SK-N-SH treated with all-trans-retinoic acid at 6 μM for 48 hours (cell line): ENCODE data around the gene TTC39B.

ENCODE experiments used
- ATAC-seq: fragments of 200-7000 bp; cut with Tn5 transposase; 3 replicates; pipeline ENCODE4 v1.9.1; 2020; ENCODE audit warnings: mild to moderate bottlenecking, moderate library complexity
- ARNTL ChIP-seq: fragments of 450-650 bp; formaldehyde crosslinking; IDR thresholded peaks from 2 replicates; pipeline ENCODE4 v1.5.0; 2020; ENCODE audit warnings: low read depth, mild to moderate bottlenecking, moderate library complexity, borderline replicate concordance
- BACH2 ChIP-seq: fragments of 250-450 bp; sonication (Bioruptor Pico); IDR thresholded peaks from 2 replicates; pipeline ENCODE4 v1.9.0; 2021; ENCODE audit warnings: mild to moderate bottlenecking, borderline replicate concordance
- CREB5 ChIP-seq: fragments of 250-450 bp; sonication (Bioruptor Pico); IDR thresholded peaks from 2 replicates; pipeline ENCODE4 v1.5.1; 2020; ENCODE audit warnings: low read depth, mild to moderate bottlenecking, moderate library complexity
- CSDC2 ChIP-seq: fragments of 250-450 bp; sonication (Bioruptor Pico); IDR thresholded peaks from 2 replicates; pipeline ENCODE4 v1.5.0; 2020; ENCODE audit warnings: mild to moderate bottlenecking, moderate library complexity
- CSRNP3 ChIP-seq: fragments of 250-450 bp; sonication (Bioruptor Pico); IDR thresholded peaks from 2 replicates; pipeline ENCODE4 v1.5.1; 2021; ENCODE audit warnings: mild to moderate bottlenecking, moderate library complexity
- ESRRG ChIP-seq: fragments of 250-450 bp; sonication (Bioruptor Pico); IDR thresholded peaks from 2 replicates; pipeline ENCODE4 v1.6.1; 2021; ENCODE audit warnings: mild to moderate bottlenecking
- GLIS3 ChIP-seq: fragments of 250-450 bp; sonication (Bioruptor Pico); IDR thresholded peaks from 2 replicates; pipeline ENCODE4 v1.5.0; 2020; ENCODE audit warnings: mild to moderate bottlenecking, moderate library complexity
- ISL1 ChIP-seq: fragments of 250-450 bp; sonication (Bioruptor Pico); IDR thresholded peaks from 2 replicates; pipeline ENCODE4 v2.1.2; 2022; ENCODE audit warnings: mild to moderate bottlenecking, moderate library complexity
- OSR1 ChIP-seq: fragments of 250-450 bp; sonication (Bioruptor Pico); IDR thresholded peaks from 2 replicates; pipeline ENCODE4 v1.8.0; 2022; ENCODE audit warnings: moderate library complexity, mild to moderate bottlenecking, inconsistent platforms
- PPARA ChIP-seq: fragments of 250-450 bp; sonication (Bioruptor Pico); IDR thresholded peaks from 2 replicates; pipeline ENCODE4 v1.5.0; 2020; ENCODE audit warnings: mild to moderate bottlenecking, borderline replicate concordance
- RARB ChIP-seq: fragments of 250-450 bp; sonication (Bioruptor Pico); IDR thresholded peaks from 2 replicates; pipeline ENCODE4 v1.8.0; 2021; ENCODE audit warnings: mild to moderate bottlenecking, moderate library complexity
- SNAI2 ChIP-seq: fragments of 250-450 bp; sonication (Bioruptor Pico); IDR thresholded peaks from 2 replicates; pipeline ENCODE4 v1.5.0; 2020; ENCODE audit warnings: mild to moderate bottlenecking, moderate library complexity
- TCF4 ChIP-seq: fragments of 250-450 bp; sonication (Bioruptor Pico); IDR thresholded peaks from 2 replicates; pipeline ENCODE4 v1.8.0; 2021; ENCODE audit warnings: mild to moderate bottlenecking, moderate library complexity, borderline replicate concordance
- TOX ChIP-seq: fragments of 250-450 bp; sonication (Bioruptor Pico); IDR thresholded peaks from 2 replicates; pipeline ENCODE4 v1.8.0; 2021; ENCODE audit warnings: mild to moderate bottlenecking, moderate library complexity, borderline replicate concordance
- ZC3H10 ChIP-seq: fragments of 250-450 bp; sonication (Bioruptor Pico); IDR thresholded peaks from 2 replicates; pipeline ENCODE4 v1.5.1; 2021; ENCODE audit warnings: mild to moderate bottlenecking, moderate library complexity
- ZFP3 ChIP-seq: fragments of 250-450 bp; sonication (Bioruptor Pico); IDR thresholded peaks from 2 replicates; pipeline ENCODE4 v1.5.0; 2020; ENCODE audit warnings: mild to moderate bottlenecking, moderate library complexity
- ZFP30 ChIP-seq: fragments of 450-650 bp; formaldehyde crosslinking; IDR thresholded peaks from 2 replicates; pipeline ENCODE4 v1.5.0; 2022; ENCODE audit warnings: mild to moderate bottlenecking, moderate library complexity
- ZNF565 ChIP-seq: fragments of 450-650 bp; formaldehyde crosslinking; conservative IDR thresholded peaks from 2 replicates; pipeline ENCODE4 v1.5.0; 2020; ENCODE audit warnings: low read depth, mild to moderate bottlenecking, moderate library complexity
- ZNF70 ChIP-seq: fragments of 450-650 bp; formaldehyde crosslinking; IDR thresholded peaks from 2 replicates; pipeline ENCODE4 v1.5.0; 2020; ENCODE audit warnings: mild to moderate bottlenecking, moderate library complexity
- ZNF8 ChIP-seq: fragments of 450-650 bp; formaldehyde crosslinking; IDR thresholded peaks from 2 replicates; pipeline ENCODE4 v1.5.0; 2020; ENCODE audit warnings: mild to moderate bottlenecking, moderate library complexity
- TF ChIP-seq, protein P1 (sequence below): fragments of 250-450 bp; sonication (Bioruptor Pico); IDR thresholded peaks from 2 replicates; pipeline ENCODE4 v1.8.0; 2020; ENCODE audit warnings: mild to moderate bottlenecking, moderate library complexity, borderline replicate concordance
- TF ChIP-seq, protein P2 (sequence below): fragments of 250-450 bp; sonication (Bioruptor Pico); IDR thresholded peaks from 2 replicates; pipeline ENCODE4 v1.8.0; 2021; ENCODE audit warnings: low read depth, mild to moderate bottlenecking, moderate library complexity, borderline replicate concordance

The TTC39B gene

DNA sequence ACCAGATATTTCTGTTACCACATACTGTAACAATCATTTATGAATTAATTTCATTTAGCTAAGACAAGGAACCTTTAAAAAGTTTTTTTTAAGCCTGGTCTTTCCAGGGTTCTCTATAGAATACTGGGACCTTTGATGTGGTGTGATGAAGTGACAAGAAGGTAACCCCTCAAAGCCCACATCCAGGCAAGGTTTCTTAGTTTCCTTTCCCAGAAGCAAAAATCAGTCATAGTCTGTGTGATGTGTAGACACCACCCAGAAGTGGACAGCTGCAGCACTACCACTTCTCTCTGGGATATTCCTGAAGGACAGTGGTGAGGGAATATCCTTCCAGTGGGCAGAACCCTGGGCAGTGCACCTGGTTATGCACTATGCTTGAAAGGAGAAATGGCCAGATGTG, 115.6 kb downstream of the TTC39B start:
- TF ChIP-seq ARNTL (CRISPR knock-in tag) (no peak), ESRRG (CRISPR knock-in tag) (no peak), ZC3H10 (CRISPR knock-in tag) (no peak), PPARA (CRISPR knock-in tag) (no peak), ZNF70 (no peak), ZNF8 (CRISPR knock-in tag) (no peak), CSRNP3 (CRISPR knock-in tag) (no peak), ZNF565 (CRISPR knock-in tag) (no peak), CSDC2 (CRISPR knock-in tag) (no peak), CREB5 (CRISPR knock-in tag) (no peak), OSR1 (no peak), GLIS3 (CRISPR knock-in tag) (no peak), TCF4 (CRISPR knock-in tag) (no peak), TOX (CRISPR knock-in tag) (no peak), BACH2 (CRISPR knock-in tag) (no peak)
- TF ChIP-seq, protein P1, sequence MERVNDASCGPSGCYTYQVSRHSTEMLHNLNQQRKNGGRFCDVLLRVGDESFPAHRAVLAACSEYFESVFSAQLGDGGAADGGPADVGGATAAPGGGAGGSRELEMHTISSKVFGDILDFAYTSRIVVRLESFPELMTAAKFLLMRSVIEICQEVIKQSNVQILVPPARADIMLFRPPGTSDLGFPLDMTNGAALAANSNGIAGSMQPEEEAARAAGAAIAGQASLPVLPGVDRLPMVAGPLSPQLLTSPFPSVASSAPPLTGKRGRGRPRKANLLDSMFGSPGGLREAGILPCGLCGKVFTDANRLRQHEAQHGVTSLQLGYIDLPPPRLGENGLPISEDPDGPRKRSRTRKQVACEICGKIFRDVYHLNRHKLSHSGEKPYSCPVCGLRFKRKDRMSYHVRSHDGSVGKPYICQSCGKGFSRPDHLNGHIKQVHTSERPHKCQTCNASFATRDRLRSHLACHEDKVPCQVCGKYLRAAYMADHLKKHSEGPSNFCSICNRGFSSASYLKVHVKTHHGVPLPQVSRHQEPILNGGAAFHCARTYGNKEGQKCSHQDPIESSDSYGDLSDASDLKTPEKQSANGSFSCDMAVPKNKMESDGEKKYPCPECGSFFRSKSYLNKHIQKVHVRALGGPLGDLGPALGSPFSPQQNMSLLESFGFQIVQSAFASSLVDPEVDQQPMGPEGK (CRISPR knock-in tag), result no peak
- TF ChIP-seq, protein P2, sequence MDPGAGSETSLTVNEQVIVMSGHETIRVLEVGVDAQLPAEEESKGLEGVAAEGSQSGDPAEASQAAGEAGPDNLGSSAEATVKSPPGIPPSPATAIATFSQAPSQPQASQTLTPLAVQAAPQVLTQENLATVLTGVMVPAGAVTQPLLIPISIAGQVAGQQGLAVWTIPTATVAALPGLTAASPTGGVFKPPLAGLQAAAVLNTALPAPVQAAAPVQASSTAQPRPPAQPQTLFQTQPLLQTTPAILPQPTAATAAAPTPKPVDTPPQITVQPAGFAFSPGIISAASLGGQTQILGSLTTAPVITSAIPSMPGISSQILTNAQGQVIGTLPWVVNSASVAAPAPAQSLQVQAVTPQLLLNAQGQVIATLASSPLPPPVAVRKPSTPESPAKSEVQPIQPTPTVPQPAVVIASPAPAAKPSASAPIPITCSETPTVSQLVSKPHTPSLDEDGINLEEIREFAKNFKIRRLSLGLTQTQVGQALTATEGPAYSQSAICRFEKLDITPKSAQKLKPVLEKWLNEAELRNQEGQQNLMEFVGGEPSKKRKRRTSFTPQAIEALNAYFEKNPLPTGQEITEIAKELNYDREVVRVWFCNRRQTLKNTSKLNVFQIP, result no peak
- no peak for ATAC-seq

- ATAC-seq, result no peak
Observed at GRCh38 chr9:15189481-15189880, 117.5 kb downstream of the TTC39B start.

More at GRCh38 chr9:15189481-15189880, 117.5 kb downstream of the TTC39B start:
- TF ChIP-seq, protein P1 (CRISPR knock-in tag), result no peak
- no peak for TF ChIP-seq ZFP3 (CRISPR knock-in tag)
- TF ChIP-seq GLIS3 (CRISPR knock-in tag), result no peak
- no peak for TF ChIP-seq ZNF70
- no peak for TF ChIP-seq RARB
- no peak for TF ChIP-seq ISL1 (CRISPR knock-in tag)
- TF ChIP-seq CREB5 (CRISPR knock-in tag), result no peak
- no peak for TF ChIP-seq SNAI2 (CRISPR knock-in tag)
- TF ChIP-seq ARNTL (CRISPR knock-in tag), result no peak
- TF ChIP-seq CSDC2 (CRISPR knock-in tag), result no peak
- no peak for TF ChIP-seq CSRNP3 (CRISPR knock-in tag)
- no peak for TF ChIP-seq ZFP30
- no peak for TF ChIP-seq ZNF8 (CRISPR knock-in tag)
- no peak for TF ChIP-seq BACH2 (CRISPR knock-in tag)
